OCI-M1 (cell line): ENCODE results near the gene TBCEL.

Source experiments
- DNase-seq: peaks from one replicate; lab custom pipeline; 2025; lab: John Stamatoyannopoulos, UW

The TBCEL gene

DNA sequence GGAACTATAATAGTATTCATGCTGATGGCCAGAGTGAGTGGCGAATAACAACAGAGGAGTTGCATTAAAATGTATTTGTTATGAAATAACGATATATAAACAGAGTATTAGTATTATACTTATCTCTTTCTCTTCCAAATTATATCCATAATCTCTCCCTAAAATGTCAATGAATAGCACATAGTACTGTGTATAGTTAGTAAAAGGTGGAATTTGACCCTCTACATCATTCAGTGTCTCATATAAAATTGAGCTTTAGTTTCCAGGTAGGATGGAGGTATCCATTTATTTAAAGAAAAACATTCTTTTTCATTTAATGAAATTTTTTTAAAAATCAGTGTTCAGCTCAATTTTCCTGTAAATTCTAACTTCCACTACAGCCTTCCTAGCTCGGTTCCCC, 42.7 kb downstream of the TBCEL start:
- DNase-seq, result no peak

GRCh38 chr11:121067026-121067425, 43.1 kb downstream of the TBCEL start:
- DNase-seq, result no peak

- no peak for DNase-seq
Observed at GRCh38 chr11:121067453-121067852, 43.6 kb downstream of the TBCEL start.

GRCh38 chr11:121067962-121068647, 44.2 kb downstream of the TBCEL start:
- no peak for DNase-seq

DNA sequence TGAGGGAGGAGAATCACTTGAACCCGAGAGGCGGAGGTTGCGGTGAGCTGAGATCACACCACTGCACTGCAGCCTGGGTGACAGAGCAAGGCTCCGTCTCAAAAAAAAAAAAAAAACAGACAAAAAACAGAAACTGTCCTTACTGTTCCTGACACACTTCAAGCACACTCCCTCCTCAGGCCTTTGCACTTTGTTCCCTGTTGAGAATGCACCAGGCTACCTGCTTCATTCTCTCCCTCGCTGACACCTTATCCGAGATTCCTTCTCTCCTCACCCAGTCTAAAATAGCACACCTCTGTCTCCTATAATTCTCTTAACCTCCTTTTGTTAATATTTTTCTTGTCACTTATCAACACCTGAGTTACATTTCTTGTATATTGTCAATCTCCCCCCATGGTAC, 44.9 kb downstream of the TBCEL start:
- DNase-seq, result no peak

- peak; percentile 57 for DNase-seq
Observed at GRCh38 chr11:121070951-121071845, 47.3 kb downstream of the TBCEL start.

DNA sequence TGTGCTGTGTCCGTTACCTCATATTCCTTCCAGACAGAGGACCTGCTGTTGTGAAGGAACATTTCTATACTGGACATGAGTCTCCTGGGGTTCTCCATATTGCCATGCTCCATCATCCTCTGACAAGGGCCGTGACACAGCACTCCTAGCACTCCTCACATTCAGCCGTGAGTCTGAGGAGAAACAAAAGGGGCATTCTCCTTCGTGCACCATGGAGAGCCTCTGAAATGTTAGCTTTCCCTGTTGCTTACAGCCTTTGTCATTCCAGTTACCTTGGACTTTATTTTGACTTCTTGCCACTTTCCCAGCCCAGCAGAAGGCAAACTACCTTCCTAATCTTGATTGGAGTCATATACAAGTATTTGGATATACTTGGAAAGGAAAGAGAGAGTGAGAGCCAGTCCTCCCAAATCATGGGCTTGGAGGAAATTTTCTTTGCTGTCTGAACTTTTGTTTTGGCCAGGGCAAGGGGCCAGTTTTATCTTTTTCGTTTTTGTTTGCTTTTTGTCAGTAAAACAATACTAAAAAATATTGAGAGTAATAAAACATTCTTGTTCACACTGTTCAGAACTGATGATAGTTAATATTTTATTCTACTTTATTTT, 48.0 kb downstream of the TBCEL start:
- no peak for DNase-seq

DNA sequence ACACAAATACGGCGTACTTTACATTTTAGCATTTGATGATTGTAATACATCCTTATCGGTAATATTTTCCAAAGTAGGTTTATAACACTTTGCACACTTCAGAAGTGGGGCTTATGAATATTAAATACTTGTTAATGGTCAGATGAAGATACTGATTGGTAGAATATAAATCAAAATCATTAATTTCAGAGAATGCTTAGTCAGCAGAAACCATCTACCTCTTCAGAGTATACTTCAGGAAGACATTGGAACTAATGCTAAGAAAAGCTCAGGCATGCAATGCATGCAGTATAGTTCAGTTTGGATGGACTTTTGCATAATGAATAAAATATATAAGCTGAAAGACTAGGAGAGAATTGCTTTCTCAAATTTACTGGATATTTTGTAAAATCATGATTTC, 57.4 kb downstream of the TBCEL start:
- no peak for DNase-seq

DNA sequence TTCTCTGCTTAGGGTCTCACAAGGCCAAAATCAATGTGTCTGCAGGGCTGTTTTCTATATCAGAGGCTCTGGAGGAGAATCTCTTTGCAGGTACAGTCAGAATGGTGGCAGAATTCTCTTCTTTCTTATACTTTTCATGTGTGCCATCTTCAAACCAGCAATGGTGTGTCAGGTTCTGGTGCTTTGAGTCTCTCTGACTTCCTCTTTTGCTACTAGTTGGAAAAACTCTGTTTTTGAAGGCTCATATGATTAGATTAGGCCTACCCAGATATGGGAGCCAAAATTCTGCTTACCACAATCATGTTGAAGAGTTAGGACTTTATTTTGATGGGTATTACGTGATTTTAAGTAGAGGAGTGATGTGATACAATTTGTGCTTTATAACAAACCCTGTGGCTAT, 58.3 kb downstream of the TBCEL start:
- peak; percentile 52 for DNase-seq

- DNase-seq, result peak; percentile 33
Observed at GRCh38 chr11:121082670-121083069, 58.8 kb downstream of the TBCEL start.

DNA sequence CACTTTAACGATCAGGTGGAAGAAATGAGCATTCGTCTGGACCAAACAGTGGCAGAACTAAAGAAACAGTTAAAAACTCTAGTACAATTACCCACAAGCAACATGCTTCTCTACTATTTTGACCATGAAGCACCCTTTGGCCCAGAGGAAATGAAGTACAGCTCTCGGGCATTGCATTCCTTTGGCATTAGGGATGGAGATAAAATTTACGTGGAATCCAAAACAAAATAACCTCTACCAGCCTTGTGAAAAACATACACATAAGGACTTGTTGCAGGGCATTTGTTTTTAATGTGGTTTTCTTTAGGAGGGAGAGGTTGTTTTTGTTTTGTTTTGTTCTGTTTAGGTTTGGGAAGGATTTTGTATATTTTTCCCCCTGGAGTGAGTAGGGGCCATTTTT, 63.0 kb downstream of the TBCEL start:
- no peak for DNase-seq

- no peak for DNase-seq
Observed at GRCh38 chr11:121089566-121089965, 65.7 kb downstream of the TBCEL start.

GRCh38 chr11:121090145-121090721, 66.3 kb downstream of the TBCEL start:
- DNase-seq, result no peak

- peak; percentile 82 for DNase-seq
Observed at GRCh38 chr11:121091492-121092152, 67.7 kb downstream of the TBCEL start.

GRCh38 chr11:121095561-121095960, 71.7 kb downstream of the TBCEL start:
- DNase-seq, result no peak

- DNase-seq, result no peak
Observed at GRCh38 chr11:121099364-121099763, 75.5 kb downstream of the TBCEL start.

DNA sequence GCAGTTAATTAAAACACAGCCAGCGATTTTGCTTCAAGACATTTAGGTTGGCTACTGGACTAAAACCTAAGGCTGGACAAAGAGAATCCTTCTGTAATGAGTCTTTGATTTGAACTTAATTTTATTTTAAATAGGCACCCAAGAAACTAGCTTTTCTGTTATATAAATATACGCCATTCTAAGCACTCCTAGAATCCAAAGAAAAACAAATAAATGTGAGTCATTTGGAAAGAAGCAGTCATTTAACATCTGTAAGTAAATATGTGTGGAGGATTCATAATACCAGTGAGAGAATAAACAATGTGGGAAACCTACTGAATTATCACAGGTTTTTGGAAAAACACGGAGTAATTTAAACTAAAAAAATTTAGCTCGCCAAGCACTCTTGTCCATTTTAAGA, 76.0 kb downstream of the TBCEL start:
- no peak for DNase-seq

DNA sequence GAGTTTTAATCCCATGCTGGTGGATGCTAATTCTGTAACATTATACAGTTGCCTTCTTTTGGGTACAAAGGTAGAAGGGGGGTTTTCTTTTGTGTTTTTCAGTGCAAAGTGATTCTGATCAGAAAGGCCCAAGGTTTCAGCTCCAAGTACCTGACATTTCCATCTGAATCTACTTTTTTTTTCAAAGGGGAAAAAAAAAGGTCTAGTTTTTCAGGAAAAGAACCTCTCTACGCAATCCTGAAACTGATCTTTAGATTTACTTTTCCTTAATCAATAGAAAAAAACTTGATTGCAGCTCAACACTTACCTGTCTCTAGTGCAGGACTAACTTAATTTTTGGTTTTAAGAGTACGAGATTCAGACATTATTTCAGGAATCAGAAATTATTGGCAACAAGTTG, 77.0 kb downstream of the TBCEL start, which contains the start of gene TECTA:
Gene TECTA (plus strand): TSS at position 301 of the 400 bp plus-strand sequence. CDS start 1,423 bp downstream, outside the sequence.
- no peak for DNase-seq

- no peak for DNase-seq
Observed at GRCh38 chr11:121104312-121104762, 80.4 kb downstream of the TBCEL start.

GRCh38 chr11:121105063-121105480, 81.2 kb downstream of the TBCEL start:
- DNase-seq, result no peak

DNA sequence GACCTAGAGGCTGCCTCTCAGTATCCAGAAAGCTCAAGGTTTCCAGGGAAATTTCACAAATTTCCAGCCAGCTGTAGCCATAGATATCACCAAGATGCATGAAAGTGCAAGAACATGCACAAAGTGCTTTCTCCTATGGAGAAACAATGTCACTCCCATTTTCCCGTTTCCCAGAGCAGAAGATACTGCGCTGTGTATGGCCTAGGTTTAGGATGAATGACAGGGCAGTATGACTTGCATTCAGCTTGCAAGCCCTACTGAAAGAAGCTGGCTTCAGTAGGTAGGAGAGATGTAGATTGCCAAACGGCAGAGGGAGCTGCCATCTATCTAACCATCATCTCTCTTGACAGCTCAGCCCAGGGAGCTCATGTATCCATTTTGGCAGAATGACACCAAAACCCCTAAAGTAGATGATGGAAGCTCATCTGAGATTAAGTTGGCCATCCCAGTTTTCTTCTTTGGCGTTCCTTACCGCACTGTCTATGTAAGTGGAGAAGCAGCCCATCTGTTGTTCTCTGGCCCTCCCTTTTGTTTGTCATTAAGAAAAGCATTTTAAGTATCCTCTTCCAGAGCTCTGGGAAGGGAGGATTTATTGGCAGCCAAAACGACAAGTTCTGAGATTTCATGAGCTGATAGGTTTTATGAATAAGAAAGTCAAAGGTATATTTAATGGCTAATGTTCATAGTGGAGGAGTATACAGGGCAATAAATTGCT, 81.7 kb downstream of the TBCEL start:
- no peak for DNase-seq
